NT2/D1 (cell line): ENCODE data around the gene GPM6B.
"Not testable (repeated sequence)": the region's sequence is repeated elsewhere in the genome, so short reads cannot be mapped to it uniquely, and the experiment has no call there.

ENCODE experiments used
- SUZ12 ChIP-seq: IDR thresholded peaks from 2 replicates; pipeline ENCODE4 v1.6.1; 2011; ENCODE audit not compliant: insufficient read length, insufficient read depth; ENCODE audit errors: extremely low read depth
- YY1 ChIP-seq: IDR thresholded peaks from 2 replicates; pipeline ENCODE4 v1.6.1; 2011; ENCODE audit not compliant: insufficient read length, insufficient read depth
- ZNF274 ChIP-seq: IDR thresholded peaks from 2 replicates; pipeline ENCODE4 v1.6.1; 2011; ENCODE audit warnings: mild to moderate bottlenecking, low read depth, low read length

DNA sequence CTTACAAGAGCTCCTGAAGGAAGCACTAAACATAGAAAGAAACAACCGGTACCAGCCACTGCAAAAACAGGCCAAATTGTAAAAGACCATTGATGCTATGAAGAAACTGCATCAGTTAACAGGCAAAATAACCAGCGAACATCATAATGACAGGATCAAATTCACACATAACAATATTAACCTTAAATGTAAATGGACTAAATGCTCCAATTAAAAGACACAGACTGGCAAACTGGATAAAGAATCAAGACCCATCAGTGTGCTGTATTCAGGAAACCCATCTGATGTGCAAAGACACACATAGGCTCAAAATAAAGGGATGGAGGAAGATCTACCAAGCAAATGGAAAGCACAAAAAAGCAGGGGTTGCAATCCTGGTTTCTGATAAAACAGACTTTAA is 90.3 kb downstream of the GPM6B start:
- not testable (repeated sequence) for TF ChIP-seq SUZ12, ZNF274, YY1
